Activated CD8-positive, alpha-beta memory T cell treated with anti-CD3 and anti-CD28 coated beads for 4 hours (primary cell): ENCODE data around the gene P3H1.
A peak's percentile ranks its signal among the peaks of the same experiment; 100 is the strongest.
"Not testable (repeated sequence)": the region's sequence is repeated elsewhere in the genome, so short reads cannot be mapped to it uniquely, and the experiment has no call there.

Experiments used
- DNase-seq, 2 donors: peaks; one replicate each; pipeline ENCODE4 v3.0.0-alpha.2; 2020; ENCODE audit warnings: low read depth in 2 of 2

Gene P3H1, protein sequence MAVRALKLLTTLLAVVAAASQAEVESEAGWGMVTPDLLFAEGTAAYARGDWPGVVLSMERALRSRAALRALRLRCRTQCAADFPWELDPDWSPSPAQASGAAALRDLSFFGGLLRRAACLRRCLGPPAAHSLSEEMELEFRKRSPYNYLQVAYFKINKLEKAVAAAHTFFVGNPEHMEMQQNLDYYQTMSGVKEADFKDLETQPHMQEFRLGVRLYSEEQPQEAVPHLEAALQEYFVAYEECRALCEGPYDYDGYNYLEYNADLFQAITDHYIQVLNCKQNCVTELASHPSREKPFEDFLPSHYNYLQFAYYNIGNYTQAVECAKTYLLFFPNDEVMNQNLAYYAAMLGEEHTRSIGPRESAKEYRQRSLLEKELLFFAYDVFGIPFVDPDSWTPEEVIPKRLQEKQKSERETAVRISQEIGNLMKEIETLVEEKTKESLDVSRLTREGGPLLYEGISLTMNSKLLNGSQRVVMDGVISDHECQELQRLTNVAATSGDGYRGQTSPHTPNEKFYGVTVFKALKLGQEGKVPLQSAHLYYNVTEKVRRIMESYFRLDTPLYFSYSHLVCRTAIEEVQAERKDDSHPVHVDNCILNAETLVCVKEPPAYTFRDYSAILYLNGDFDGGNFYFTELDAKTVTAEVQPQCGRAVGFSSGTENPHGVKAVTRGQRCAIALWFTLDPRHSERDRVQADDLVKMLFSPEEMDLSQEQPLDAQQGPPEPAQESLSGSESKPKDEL

DNA sequence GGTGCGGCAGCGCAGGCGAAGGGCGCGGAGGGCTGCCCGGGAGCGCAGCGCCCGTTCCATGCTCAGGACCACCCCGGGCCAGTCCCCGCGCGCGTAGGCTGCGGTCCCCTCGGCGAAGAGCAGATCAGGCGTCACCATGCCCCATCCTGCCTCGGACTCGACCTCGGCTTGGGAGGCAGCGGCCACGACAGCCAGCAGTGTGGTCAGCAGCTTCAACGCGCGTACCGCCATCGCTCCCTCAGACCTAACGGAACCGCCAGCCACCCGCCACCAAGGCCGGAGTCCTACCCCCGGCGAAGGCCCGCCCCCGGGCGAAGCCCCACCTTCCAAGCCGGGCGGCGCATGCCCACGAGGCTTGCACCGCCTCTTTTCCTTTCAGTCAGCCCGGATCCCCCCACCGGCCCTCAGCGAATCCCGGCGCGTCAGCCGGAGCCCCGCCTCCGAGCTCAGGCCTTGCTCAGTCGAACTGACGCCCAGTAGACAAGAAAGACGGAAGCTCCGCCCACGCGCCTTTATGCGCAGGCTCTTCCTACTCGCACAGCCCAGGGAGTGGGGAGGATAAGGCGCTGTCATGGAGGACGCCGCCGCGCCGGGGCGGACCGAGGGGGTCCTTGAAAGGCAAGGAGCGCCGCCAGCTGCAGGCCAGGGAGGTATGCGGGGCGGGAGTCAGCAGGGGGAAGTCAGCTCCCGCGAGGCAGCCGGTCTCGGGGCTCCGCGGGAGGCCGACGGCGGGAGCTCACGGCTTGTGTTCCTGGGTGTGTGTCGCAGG, at the start of gene P3H1, which contains the start of gene C1orf50:
Gene P3H1 (minus strand): TSS at position 288 of the 769 bp plus-strand sequence. CDS start 57 bp downstream, at position 231.
Gene C1orf50 (plus strand): TSS at position 509 of the 769 bp plus-strand sequence. CDS start 63 bp downstream, at position 572.
- peak; percentile 99 for DNase-seq

DNA sequence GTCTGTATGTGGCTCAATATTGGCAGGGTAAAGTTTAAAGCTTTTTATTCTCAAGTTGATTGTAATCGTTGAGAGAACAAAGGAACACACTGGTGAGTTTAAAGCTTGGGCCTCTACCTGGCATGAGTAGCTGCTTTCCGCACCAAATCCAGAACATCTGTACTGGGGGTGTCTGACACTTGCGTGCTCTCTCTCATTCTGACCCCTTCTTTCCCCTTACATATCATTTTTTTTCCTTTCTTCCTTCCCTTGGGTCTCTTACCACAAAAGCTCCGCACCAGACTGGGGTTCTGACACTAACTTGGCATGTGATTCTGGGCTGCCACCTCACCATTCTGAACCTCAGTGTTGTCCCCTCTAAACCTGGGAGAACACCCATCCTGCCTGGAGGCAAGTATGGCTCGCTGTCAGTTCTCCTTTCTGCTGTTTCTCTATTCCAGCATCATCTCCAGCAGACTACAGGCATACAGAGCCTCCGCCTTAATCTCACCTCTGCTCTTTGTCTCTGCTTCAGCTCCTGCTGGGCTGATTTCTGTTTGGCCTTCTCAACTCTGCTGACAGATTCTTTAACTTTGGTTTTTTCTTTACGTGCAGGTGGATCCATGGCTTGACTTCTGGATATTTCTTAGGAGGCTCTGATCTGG, 49.2 kb upstream of the P3H1 start:
- DNase-seq = no peak

DNA sequence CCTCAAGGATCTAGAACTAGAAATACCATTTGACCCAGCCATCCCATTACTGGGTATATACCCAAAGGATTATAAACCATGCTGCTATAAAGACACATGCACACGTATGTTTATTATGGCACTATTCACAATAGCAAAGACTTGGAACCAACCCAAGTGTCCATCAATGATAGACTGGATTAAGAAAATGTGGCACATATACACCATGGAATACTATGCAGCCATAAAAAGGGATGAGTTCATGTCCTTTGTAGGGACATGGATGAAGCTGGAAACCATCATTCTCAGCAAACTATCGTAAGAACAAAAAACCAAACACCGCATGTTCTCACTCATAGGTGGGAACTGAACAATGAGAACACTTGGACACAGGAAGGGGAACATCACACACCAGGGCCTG, 48.0 kb upstream of the P3H1 start:
- not testable (repeated sequence) for DNase-seq

DNA sequence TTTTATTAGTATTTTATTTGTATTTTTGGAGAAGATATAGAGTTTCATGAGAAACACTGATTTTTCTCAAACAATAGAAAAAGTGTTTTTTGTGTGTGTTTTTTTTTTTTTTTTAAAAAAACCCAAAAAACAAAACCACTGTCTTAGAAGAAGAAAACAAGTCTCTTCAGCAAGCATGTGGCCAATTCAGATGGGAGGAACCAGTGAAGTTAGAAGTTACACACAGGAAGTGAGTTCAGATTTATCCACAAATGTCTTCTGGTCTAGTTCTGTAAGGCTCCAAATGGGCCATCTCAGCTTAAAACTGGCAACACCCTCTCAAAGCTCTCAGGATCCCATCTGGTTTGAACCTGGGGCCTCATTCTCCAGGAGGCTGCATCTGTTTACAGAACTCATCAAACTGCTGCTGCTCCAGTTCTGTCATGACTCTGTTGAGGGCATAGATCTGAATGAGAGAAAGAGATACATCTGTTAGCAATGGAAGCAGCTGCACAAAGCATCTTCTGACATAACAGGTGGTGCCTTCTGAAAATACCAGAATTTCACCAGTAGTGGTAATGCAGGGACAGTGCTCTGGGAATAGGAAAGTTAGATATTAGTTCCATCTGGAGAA, 40.3 kb upstream of the P3H1 start:
- no peak for DNase-seq

DNA sequence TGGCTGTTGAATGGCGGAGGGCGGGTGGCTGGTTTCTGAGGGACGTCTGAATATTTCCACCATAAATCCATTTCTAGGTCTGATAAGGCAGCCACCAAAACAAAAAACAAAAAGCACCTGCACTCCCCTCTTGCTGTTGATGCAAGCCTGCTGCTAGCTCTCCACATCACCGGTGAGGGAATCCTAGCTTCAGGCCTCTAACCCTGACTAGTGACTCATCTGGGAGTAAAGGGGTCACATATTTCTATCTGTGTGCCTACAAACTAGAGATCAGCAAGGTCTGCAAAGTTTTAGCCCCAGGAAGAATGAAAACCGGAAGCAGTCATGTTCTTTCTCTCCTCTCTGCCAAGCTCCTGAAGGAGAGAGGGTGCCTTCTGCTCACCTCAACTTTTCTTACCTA, 39.8 kb upstream of the P3H1 start:
- no peak for DNase-seq

DNA sequence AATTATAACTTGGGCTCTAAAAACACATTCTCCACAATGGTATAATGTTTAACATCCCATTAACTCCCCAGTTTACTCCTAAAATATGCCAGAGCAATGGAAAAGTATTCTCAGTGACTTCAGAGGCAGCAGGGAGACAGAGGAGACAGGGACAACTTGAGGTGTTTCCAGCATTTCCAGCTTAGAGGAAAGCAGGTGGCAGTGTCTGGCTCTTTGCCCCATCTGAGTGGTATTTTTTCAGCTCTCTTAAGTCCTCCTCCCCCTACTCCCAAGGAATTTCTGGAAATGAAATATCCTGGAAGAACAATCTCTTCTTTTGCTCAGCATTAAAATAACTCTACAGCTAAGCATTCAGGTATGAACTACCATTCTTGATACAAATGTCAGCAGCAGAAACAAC, 39.3 kb upstream of the P3H1 start:
- no peak for DNase-seq

DNA sequence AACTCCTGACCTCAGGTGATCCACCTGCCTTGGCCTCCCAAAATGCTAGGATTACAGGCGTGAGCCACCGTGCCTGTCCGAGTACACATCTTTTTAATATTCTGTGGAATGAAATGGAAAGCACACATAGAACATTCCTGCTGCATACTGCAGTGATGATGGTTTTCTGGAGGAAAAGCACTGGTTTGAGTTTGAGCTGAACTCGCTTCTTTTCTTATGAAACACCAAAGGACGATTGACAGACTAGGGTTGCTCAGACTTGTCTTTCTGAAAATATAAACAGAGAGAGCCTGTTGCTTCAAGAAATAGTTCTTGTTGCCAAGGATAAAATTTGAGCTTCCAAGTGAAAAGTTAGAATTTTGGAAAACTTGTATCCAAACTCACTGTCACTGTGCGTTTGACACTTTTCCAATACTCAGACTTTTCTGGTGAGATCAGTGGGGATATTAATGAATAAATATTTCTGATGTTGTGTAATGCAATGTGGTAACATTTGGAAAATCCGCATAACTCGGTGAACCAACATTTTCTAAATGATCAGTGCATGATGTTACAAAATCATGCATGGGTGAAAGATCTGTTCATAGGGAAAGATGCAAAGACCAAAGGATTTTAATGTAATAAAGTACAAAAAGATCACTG, 35.1 kb upstream of the P3H1 start:
- DNase-seq = no peak

DNA sequence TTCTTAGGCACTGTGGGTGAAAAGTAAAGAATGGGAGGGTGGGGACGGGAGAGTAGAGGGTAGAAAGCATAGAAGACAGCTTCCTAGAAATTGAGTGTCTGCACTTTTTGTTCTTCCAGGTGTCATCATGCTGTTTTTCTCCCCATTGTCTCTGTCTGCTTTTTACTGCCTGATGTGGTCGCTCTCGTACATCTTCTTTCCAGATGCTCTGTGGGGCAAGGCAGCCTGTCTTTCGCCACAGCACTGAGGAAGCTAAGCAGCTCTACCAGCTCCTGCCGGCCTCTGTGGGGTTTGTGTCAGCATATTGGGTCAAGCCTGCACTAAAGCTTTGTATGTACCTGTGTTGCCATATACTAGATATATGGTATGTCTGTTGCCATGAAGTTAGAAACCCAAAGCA, 31.2 kb upstream of the P3H1 start:
- no peak for DNase-seq

DNA sequence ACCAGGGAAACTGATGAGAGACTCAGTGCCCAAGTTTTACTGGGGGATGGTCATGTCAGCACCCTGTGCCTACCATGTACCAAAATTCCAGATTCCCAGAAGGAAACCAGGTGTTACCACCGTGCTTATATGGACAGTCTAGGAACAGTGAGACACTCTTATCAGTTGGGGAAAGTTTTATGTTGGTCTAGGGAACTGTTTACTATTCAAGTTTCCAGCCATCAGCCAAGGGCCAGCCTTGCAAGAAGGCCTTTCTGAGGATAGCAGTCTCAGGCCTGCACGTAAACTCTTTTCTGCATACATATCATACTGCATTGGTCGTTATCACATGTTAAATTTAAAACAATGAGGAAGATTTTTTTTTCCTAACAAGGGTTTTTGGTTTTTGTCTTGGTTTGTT, 30.6 kb upstream of the P3H1 start:
- DNase-seq = no peak

DNA sequence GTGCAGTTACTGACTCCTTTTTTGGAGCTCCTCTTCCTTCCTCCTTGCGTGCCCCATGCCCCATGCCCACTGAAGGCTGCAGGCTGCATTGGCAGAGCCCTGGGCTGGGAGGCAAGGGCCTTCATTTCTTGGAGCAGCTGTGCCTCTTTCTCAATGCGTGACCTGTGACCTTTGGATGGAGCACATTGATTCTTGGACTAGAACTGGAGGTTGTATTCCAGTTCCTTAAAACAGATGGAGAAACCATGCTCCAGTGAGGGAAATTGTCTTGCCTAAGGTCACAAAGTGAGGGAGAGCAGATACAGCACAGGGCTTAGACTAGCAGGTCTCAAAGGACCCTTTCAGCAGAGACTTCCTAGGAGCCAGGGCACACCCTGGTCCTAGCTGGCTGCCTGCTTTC, 27.0 kb upstream of the P3H1 start:
- DNase-seq = no peak

DNA sequence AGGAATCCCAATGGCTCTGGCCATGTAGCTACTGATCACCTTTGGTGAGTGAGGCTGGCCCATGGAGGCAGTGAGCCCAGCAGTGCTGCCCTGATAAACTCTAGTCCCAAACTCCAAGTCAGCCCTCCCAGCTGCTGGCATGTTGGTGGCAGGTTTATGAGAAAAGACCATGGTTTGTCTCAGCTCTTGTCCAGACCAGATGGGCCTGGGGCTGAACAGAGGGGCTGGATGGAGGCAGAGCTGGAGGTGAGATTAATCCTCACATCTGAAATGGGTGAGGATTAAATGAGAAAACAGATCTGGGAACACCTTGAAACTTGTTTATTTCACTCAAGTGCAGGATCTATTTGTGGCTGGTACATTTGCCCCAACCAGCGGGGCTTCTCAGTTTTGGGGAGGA, 21.2 kb upstream of the P3H1 start:
- no peak for DNase-seq

DNA sequence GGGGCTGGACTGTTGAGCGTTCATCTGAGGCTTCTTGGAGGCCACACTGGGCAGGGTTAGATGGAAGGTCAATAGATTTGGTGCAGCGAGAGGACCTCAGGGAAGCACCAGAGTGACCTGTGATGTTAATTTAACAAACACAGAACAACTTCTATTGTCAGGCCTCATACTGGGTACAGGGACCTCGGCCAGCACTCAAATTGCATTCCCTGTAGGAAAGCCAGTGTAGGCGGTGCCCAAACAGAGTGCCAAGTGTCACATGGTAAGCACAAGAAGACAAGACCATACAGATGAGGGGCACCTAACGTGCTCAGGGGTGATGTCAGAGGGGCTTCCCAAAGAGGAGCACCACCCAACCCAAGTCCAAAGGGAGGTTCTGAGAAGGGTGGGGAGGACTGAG, 19.3 kb upstream of the P3H1 start:
- no peak for DNase-seq

DNA sequence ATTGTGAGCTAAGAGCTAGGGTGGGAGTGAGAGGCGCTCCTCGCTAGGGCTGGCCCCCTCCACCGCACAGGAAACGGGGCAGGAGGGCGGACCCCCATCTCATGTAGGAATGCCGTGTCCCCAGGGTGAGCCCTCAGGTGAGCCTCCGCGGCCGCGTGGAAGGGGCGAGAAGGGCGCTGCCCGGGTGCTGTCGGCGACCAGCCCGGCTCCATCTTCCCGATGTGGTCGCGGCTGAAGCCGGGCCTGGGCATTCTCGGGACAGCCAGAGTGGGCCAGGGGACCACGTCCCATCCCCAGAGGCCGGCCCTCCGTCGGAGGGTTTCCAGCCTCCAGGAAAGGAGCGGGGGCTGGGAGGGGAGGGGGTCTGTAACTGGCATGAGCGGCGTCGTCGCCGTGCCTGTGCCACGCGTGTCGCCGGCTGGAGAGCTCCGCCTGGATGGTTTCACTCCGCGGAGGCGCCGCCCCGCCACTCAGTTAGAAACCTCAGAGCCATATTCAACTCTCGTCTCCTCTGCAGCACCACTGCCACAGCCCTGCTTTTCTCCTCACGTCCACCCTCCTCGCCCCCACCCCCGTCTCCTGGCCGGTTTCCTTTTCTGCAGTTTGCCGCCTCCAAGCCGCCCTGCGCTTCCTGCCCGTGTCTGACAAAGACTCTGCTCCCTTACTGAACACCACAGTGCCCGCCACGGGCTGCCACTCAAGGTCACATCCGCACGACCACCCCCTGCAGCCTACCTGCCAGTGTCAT, 18.3 kb upstream of the P3H1 start, which contains the start of gene TMEM269:
Gene TMEM269 (plus strand): TSS at position 46 of the 748 bp plus-strand sequence. CDS start 4,903 bp downstream, outside the sequence.
- peak in 1 of 2 donors; percentile 6 for DNase-seq

DNA sequence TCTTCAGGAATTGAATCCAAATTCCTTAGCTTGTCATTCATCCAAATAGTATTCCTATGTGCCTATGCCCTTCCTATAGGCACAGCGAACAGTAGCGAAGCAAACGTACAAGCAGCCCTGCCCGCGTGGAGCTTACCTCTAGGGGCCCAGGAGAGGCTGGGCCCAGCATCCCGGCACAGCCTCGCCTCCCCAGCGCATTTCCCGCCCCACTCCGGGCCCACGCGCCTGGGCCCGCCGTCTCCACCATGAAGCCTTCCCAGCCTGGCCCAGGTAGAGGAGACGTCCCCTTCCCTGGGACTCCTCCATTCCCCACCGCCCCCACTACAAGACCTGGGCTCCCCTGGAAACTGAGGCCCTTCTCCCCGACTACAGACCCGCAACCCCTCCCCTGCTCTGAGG, 17.7 kb upstream of the P3H1 start:
- DNase-seq = no peak

DNA sequence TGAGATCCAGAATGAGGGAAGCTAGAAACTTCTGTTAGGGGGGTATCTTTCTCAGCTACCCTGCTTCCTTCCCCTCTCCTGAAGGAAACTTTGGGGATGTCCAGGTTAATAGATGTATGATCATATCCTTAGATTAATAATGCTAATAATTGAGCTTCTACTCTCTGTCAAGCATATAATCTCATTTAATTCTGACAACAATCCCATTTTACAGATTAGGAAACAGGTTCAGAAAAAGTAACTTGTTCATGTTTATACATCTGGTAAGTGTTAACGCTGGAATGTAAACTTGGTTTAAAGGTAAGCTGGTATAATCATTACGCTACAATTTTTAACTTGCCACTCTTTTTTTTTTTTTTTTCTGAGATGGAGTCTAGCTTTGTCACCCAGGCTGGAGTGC, 16.3 kb upstream of the P3H1 start:
- DNase-seq = no peak

DNA sequence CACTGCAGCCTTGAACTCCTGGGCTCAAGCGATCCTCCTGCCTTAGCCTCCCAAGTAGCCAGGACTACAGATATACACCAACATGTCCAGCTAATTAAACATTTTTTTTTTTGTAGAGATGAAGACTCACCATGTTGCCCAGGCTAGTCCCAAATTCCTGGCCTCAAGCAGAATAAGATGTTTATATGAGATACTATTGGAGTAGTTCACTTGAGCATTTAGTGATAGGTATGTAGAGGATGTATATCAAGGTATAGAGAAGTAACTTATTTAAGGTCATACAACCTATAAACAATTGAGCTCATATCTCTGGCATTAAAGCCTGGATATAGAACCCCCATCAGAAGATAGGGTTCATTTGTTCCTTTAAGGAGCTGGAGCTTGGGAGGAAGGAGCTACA, 13.3 kb upstream of the P3H1 start:
- no peak for DNase-seq

DNA sequence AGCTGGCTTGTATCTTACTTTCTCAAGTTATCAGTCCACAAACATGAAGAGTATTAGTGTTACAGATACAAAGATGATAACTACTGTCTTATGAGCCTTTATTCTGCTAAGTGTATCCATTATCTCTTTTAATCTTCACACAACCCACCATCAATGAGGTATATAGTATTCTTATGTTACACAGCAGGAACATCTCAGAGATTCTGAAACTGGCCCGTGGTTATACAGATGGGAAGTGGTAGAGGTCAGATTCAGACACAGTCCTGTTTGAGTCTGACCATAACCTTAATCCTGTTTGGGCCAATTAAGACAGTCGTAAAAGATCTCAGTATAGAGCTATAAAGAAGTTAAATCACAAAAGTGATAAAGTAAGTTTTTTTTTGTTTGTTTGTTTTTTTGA, 12.9 kb upstream of the P3H1 start:
- no peak for DNase-seq

DNA sequence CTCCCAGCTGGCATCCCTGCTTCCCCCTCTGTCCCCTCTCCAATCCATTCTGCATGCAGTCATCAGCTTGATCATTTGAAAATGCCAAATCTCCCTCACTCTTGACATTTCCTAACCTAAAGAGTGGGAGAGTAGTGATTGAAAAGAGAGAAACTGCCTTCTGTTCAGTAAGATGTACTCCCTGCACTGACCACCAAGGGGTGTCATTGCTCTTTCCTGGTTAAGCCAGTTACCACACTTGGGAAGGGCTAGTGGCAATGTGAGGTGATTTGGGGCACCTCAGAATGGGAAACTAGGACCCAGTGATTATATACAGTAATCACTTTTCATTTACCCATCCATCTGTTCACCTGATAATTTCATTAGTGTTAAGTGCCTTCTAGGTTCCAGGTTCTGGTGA, 11.0 kb upstream of the P3H1 start:
- DNase-seq = no peak

DNA sequence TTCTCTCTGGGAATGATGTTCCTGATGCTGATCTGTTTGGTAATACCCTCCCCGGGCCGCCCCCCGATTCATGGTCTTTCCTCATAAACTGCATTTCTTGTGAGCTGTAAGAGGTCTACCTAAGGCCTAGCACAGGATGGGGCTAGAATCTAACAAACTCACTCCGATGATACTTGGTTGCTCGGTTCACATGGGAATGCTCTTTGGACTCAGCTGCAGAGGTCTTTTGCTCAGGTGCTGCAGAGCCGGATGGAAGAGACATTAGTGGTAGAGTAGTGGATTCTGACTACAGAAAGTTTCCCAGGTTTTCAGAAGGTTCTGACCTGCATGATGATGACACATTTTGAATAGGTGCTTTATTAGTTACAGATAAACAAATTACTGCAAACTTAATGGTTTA, 9.7 kb upstream of the P3H1 start:
- DNase-seq = no peak

DNA sequence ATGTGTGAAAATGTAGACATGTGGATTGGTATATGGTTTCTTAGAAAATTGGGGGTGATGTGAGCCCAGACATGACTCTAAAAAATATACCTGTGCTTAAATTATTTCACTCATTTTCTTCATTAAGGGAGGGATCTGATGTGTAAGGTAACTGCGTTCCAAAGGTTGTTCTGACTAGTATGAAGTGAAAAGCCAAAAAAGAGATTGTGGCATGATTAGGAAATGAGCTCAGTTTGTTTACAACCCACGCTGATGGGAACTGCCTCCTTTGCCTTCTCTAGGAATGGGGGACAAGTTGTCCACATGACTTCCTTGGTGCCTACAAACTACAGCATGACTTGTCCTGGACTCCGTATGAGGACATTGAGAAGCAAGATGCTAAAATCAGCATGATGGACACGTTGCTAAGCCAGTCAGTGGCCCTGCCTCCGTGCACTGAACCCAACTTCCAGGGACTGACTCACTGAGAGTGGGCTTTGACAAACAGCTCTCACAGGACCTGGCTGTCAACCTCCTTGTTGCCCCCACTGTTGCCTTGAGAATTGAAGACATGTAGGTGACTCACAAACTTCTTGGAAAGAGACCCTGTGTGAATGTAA, 8.2 kb upstream of the P3H1 start:
- DNase-seq = no peak
